ENCODE results near the gene SMIM15.

- no peak for TF ChIP-seq POLR2A (IDR thresholded peaks at IDR 0.05)
- TF ChIP-seq, protein P1, sequence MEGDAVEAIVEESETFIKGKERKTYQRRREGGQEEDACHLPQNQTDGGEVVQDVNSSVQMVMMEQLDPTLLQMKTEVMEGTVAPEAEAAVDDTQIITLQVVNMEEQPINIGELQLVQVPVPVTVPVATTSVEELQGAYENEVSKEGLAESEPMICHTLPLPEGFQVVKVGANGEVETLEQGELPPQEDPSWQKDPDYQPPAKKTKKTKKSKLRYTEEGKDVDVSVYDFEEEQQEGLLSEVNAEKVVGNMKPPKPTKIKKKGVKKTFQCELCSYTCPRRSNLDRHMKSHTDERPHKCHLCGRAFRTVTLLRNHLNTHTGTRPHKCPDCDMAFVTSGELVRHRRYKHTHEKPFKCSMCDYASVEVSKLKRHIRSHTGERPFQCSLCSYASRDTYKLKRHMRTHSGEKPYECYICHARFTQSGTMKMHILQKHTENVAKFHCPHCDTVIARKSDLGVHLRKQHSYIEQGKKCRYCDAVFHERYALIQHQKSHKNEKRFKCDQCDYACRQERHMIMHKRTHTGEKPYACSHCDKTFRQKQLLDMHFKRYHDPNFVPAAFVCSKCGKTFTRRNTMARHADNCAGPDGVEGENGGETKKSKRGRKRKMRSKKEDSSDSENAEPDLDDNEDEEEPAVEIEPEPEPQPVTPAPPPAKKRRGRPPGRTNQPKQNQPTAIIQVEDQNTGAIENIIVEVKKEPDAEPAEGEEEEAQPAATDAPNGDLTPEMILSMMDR (IDR thresholded peaks at IDR 0.05): no peak
These were observed 22.3 kb downstream of the SMIM15 start for GRCh38 chr5:61139931-61140330.
